MCF 10A (cell line): ENCODE results near the gene DLG2. TPM values are rescaled to one million over a fixed set of nuclear protein-coding genes. Genes with fewer than 3 reads are reported as not detected.
"Not testable (repeated sequence)": the region's sequence is repeated elsewhere in the genome, so short reads cannot be mapped to it uniquely, and the experiment has no call there.

Source experiments
- BruUV-seq: library from RNA; stranded (reverse); fragments of 400-500 nt; replicated peaks from 2 replicates; lab custom pipeline; 2021; lab: Mats Ljungman, UMichigan
- CTCF ChIA-PET: fragments of 300-600 bp; sonication (Branson Sonifier 250); formaldehyde crosslinking; extraction: SDS; loops from one replicate; lab custom pipeline; 2021; ENCODE audit warnings: antibody characterized with exemption, inconsistent platforms; lab: Yijun Ruan, JAX
- POLR2A ChIA-PET: fragments of 300-600, 350-650 bp; sonication (Branson Sonifier 250); formaldehyde crosslinking; extraction: SDS; loops from one replicate; lab custom pipeline; 2020; ENCODE audit warnings: antibody characterized with exemption, inconsistent platforms; lab: Yijun Ruan, JAX
- DNase-seq: peaks from one replicate; pipeline ENCODE4 v3.0.0-alpha.2; 2018; ENCODE audit not compliant: unreplicated experiment
- H3K27ac Mint-ChIP-seq: one replicate; pipeline ENCODE4 v1.8.0; 2022; ENCODE audit warnings: mild to moderate bottlenecking, low read depth, mixed read lengths; ENCODE audit not compliant: unreplicated experiment
- H3K27me3 Mint-ChIP-seq: one replicate; pipeline ENCODE4 v1.8.0; 2022; ENCODE audit warnings: mixed read lengths; ENCODE audit not compliant: insufficient read depth, unreplicated experiment
- H3K36me3 Mint-ChIP-seq: one replicate; pipeline ENCODE4 v1.8.0; 2022; ENCODE audit warnings: mild to moderate bottlenecking, moderate library complexity, mixed read lengths; ENCODE audit not compliant: insufficient read depth, unreplicated experiment
- H3K4me1 Mint-ChIP-seq: one replicate; pipeline ENCODE4 v1.8.0; 2022; ENCODE audit warnings: mixed read lengths; ENCODE audit not compliant: insufficient read depth, unreplicated experiment
- H3K4me3 Mint-ChIP-seq: one replicate; pipeline ENCODE4 v1.8.0; 2022; ENCODE audit warnings: mild to moderate bottlenecking, moderate library complexity, mixed read lengths; ENCODE audit not compliant: unreplicated experiment
- H3K9me3 Mint-ChIP-seq: one replicate; pipeline ENCODE4 v1.8.0; 2022; ENCODE audit warnings: mixed read lengths; ENCODE audit not compliant: unreplicated experiment
- CTCF ChIP-seq: fragments of 200-600 bp; IDR thresholded peaks from one replicate; pipeline ENCODE4 v1.8.0; 2022; ENCODE audit warnings: antibody characterized with exemption, mild to moderate bottlenecking; ENCODE audit not compliant: unreplicated experiment
- intact Hi-C: fragments of 100-400 bp; cut with micrococcal nuclease; formaldehyde crosslinking; loops from 2 replicates; pipeline ENCODE4 v1.14.1; 2022
- total RNA-seq: library from RNA; stranded (reverse); gene quantifications from 2 replicates; pipeline ENCODE4 v1.2.3, GENCODE V29; 2022

The DLG2 gene
- total RNA-seq, 1 experiment from 2014 or later = 0.26 TPM

GRCh38 chr11:85348945-85349344 is 278.2 kb downstream of the DLG2 start:
- Mint-ChIP-seq H3K4me3 (no peak overlapping the region), H3K27me3 (no peaks in the 10 kb centered on the region), H3K27ac (no peak overlapping the region), H3K9me3 (peaks cover under 1% of the 10 kb centered on the region), H3K36me3 (no peaks in the 10 kb centered on the region), H3K4me1 (no peaks in the 10 kb centered on the region)
- no TSS peak for BruUV-seq
- intact Hi-C loops = no loop called here
- DNase-seq = no peak
- POLR2A ChIA-PET = no interaction called here
- no peak for TF ChIP-seq CTCF
- CTCF ChIA-PET = no interaction called here

- no peak for TF ChIP-seq CTCF
- Mint-ChIP-seq H3K36me3 (no peaks in the 10 kb centered on the region), H3K4me1 (no peaks in the 10 kb centered on the region), H3K27ac (no peak overlapping the region), H3K27me3 (no peaks in the 10 kb centered on the region), H3K4me3 (no peak overlapping the region), H3K9me3 (peaks cover 12% of the 10 kb centered on the region)
- CTCF ChIA-PET = no interaction called here
- BruUV-seq = no TSS peak
- intact Hi-C loops = no loop called here
- POLR2A ChIA-PET = no interaction called here
- DNase-seq = no peak
Measured at GRCh38 chr11:85347291-85347690, 279.9 kb downstream of the DLG2 start.

- no peak for TF ChIP-seq CTCF
- Mint-ChIP-seq H3K27ac (no peak overlapping the region), H3K9me3 (peaks cover 12% of the 10 kb centered on the region), H3K4me3 (no peak overlapping the region), H3K27me3 (no peaks in the 10 kb centered on the region), H3K4me1 (no peaks in the 10 kb centered on the region), H3K36me3 (no peaks in the 10 kb centered on the region)
- no peak for DNase-seq
- POLR2A ChIA-PET = no interaction called here
- intact Hi-C loops = no loop called here
- CTCF ChIA-PET = no interaction called here
- no TSS peak for BruUV-seq
Measured at GRCh38 chr11:85346484-85346883, 280.7 kb downstream of the DLG2 start.

GRCh38 chr11:85340846-85341245 is 286.3 kb downstream of the DLG2 start:
- DNase-seq, intact Hi-C loops, POLR2A ChIA-PET, H3K4me1 Mint-ChIP-seq, H3K27me3 Mint-ChIP-seq, H3K27ac Mint-ChIP-seq, H3K4me3 Mint-ChIP-seq, CTCF ChIA-PET, BruUV-seq, H3K36me3 Mint-ChIP-seq: not testable (repeated sequence)
- H3K9me3 Mint-ChIP-seq = peaks cover 12% of the 10 kb centered on the region

GRCh38 chr11:85318573-85318972 is 308.6 kb downstream of the DLG2 start:
- Mint-ChIP-seq H3K27ac (no peak overlapping the region), H3K4me3 (no peak overlapping the region), H3K4me1 (no peaks in the 10 kb centered on the region), H3K9me3 (no peaks in the 10 kb centered on the region), H3K27me3 (no peaks in the 10 kb centered on the region), H3K36me3 (no peaks in the 10 kb centered on the region)
- DNase-seq = no peak
- POLR2A ChIA-PET = no interaction called here
- no peak for TF ChIP-seq CTCF
- CTCF ChIA-PET = no interaction called here
- BruUV-seq = no TSS peak
- intact Hi-C loops = no loop called here
